ENCODE measurements around the gene CFAP73. TPM values are rescaled to one million over a fixed set of nuclear protein-coding genes. Genes with fewer than 3 reads are reported as not detected.
A peak's percentile ranks its signal among the peaks of the same experiment; 100 is the strongest.

CFAP73 gene
- polyA plus RNA-seq, 1 of the 3 experiments (the other 2 are of a cell fraction): not detected

DNA sequence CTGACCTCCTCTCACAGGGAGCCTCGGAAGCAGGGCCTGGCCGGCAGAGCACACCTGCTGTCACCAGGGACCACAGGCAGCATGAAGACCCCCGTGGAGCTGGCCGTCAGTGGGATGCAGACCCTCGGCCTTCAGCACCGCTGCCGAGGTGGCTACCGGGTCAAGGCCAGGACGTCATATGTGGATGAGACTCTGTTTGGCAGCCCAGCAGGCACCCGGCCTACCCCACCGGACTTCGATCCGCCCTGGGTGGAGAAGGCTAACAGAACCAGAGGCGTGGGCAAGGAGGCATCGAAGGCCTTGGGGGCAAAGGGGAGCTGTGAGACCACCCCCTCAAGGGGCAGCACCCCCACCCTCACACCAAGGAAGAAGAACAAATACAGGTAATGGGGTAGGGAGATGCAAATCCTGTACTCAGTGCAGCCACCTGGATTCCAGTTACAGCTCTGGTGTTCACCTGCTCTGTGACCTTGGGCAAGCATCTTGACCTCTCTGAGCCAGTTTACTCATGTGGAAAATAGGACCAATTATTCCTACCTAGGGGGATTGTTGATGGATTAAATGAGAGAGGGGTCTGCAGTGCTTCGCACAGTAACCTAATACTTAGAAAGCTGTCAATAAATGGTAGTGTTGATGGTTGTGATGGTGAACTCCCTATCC, 37.3 kb downstream of the CFAP73 start:
- Histone ChIP-seq H3K79me2 (ENCODE audit: insufficient read depth) (peaks cover 63% of the 10 kb centered on the region), H3K27ac (ENCODE audit: low read depth in 2 of 2, low read length in 1 of 2) (0 out of 4 replicates have a peak overlapping the region, but pooled peaks of 1 of the 2 experiments have one; percentile 93), H3K9me3 (no peaks in the 10 kb centered on the region), H3K9ac (peak overlapping the region; percentile 99; the same call in 1 of the 2 replicates), H4K20me1 (ENCODE audit: insufficient read depth) (no peaks in the 10 kb centered on the region; the same call in none of the 2 replicates), H3K27me3 (ENCODE audit: insufficient read depth) (no peaks in the 10 kb centered on the region), H3K4me3 (ENCODE audit: low read depth in 2 of 2, low read length in 1 of 2) (peak overlapping the region; percentile 76 to 92; a peak in 3 of 4 replicates), H3K9me2 (no peaks in the 10 kb centered on the region), H2AFZ (ENCODE audit: low read depth) (no peak overlapping the region), H3K36me3 (replicated peaks in 1 of 2; ENCODE audit: control insufficient read depth in 1 of 2, insufficient read depth in 2 of 2, low read length in 1 of 2) (peaks cover 9 to 12% of the 10 kb centered on the region in 2 experiments), H3F3A (replicated peaks; ENCODE audit: insufficient read depth) (peaks cover 9% of the 10 kb centered on the region), H3K4me2 (peak overlapping the region; percentile 95), H3K4me1 (ENCODE audit: control insufficient read depth in 1 of 2, insufficient read depth in 2 of 2, low read depth in 1 of 2, low read length in 1 of 2) (peaks cover 5 to 13% of the 10 kb centered on the region in 2 experiments; a peak in 2 of 4 replicates)
- no peak for DNase-seq
- ChIA-PET CTCF (interaction anchor here (1.1 to 2.2 kb wide), 3 partner anchors 9 to 239 kb away, joined by 5 to 9 read pairs (median 6); no protein-coding TSS in a partner anchor), POLR2A (no interaction called here)
- 90% methylated on average over 7 of the region's 16 CpGs for WGBS (ENCODE audit: low lambda C conversion rate)
- TF ChIP-seq ELF1 (IDR thresholded peaks at IDR 0.05) (no peak), RCOR1 (IDR thresholded peaks at IDR 0.05; ENCODE audit: low read length) (no peak), EP300 (IDR thresholded peaks at IDR 0.05; ENCODE audit: borderline replicate concordance in 1 of 2, low read depth in 1 of 2, low read length in 1 of 2) (no peak), EZH2phosphoT487 (IDR thresholded peaks at IDR 0.05; ENCODE audit: borderline replicate concordance, low read depth) (no peak), FOSL2 (IDR thresholded peaks at IDR 0.05; ENCODE audit: borderline replicate concordance, low read depth) (no peak), POLR2AphosphoS5 (IDR thresholded peaks at IDR 0.05; ENCODE audit: low read depth, low read length) (no peak), GATA2 (CRISPR knock-in tag; IDR thresholded peaks at IDR 0.05) (no peak), JUND (IDR thresholded peaks at IDR 0.05) (no peak), CHD2 (IDR thresholded peaks at IDR 0.05; ENCODE audit: low read length, partially characterized antibody) (no peak), FOXM1 (IDR thresholded peaks at IDR 0.05; ENCODE audit: low read depth) (no peak), RAD21 (IDR thresholded peaks at IDR 0.05; ENCODE audit: low read length) (no peak), MXI1 (IDR thresholded peaks at IDR 0.05; ENCODE audit: low read depth, low read length) (no peak)
- TF ChIP-seq, protein P1, sequence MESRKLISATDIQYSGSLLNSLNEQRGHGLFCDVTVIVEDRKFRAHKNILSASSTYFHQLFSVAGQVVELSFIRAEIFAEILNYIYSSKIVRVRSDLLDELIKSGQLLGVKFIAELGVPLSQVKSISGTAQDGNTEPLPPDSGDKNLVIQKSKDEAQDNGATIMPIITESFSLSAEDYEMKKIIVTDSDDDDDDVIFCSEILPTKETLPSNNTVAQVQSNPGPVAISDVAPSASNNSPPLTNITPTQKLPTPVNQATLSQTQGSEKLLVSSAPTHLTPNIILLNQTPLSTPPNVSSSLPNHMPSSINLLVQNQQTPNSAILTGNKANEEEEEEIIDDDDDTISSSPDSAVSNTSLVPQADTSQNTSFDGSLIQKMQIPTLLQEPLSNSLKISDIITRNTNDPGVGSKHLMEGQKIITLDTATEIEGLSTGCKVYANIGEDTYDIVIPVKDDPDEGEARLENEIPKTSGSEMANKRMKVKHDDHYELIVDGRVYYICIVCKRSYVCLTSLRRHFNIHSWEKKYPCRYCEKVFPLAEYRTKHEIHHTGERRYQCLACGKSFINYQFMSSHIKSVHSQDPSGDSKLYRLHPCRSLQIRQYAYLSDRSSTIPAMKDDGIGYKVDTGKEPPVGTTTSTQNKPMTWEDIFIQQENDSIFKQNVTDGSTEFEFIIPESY (IDR thresholded peaks at IDR 0.05; ENCODE audit: borderline replicate concordance, low read depth): no peak
- TF ChIP-seq, protein P2, sequence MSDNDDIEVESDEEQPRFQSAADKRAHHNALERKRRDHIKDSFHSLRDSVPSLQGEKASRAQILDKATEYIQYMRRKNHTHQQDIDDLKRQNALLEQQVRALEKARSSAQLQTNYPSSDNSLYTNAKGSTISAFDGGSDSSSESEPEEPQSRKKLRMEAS (IDR thresholded peaks at IDR 0.05; ENCODE audit: low read depth): no peak
- TF ChIP-seq, protein P3, sequence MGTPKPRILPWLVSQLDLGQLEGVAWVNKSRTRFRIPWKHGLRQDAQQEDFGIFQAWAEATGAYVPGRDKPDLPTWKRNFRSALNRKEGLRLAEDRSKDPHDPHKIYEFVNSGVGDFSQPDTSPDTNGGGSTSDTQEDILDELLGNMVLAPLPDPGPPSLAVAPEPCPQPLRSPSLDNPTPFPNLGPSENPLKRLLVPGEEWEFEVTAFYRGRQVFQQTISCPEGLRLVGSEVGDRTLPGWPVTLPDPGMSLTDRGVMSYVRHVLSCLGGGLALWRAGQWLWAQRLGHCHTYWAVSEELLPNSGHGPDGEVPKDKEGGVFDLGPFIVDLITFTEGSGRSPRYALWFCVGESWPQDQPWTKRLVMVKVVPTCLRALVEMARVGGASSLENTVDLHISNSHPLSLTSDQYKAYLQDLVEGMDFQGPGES (IDR thresholded peaks at IDR 0.05; ENCODE audit: low read depth, low read length): no peak
- TF ChIP-seq, protein P4, sequence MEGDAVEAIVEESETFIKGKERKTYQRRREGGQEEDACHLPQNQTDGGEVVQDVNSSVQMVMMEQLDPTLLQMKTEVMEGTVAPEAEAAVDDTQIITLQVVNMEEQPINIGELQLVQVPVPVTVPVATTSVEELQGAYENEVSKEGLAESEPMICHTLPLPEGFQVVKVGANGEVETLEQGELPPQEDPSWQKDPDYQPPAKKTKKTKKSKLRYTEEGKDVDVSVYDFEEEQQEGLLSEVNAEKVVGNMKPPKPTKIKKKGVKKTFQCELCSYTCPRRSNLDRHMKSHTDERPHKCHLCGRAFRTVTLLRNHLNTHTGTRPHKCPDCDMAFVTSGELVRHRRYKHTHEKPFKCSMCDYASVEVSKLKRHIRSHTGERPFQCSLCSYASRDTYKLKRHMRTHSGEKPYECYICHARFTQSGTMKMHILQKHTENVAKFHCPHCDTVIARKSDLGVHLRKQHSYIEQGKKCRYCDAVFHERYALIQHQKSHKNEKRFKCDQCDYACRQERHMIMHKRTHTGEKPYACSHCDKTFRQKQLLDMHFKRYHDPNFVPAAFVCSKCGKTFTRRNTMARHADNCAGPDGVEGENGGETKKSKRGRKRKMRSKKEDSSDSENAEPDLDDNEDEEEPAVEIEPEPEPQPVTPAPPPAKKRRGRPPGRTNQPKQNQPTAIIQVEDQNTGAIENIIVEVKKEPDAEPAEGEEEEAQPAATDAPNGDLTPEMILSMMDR (IDR thresholded peaks at IDR 0.05): no peak

All from SK-N-SH (cell line).